ENCODE data around the gene HSPB9. TPM values are rescaled to one million over a fixed set of nuclear protein-coding genes. Genes with fewer than 3 reads are reported as not detected.
A peak's percentile ranks its signal among the peaks of the same experiment; 100 is the strongest.

The HSPB9 gene
- total RNA-seq, 2 donors from 2014 or later: 0.22 TPM; not detected in 1

- Histone ChIP-seq H3K36me3 (ENCODE audit: control insufficient read depth, insufficient read depth, low read length) (no peaks in the 10 kb centered on the region), H3K27ac (ENCODE audit: low read depth, low read length) (no peak overlapping the region), H3K9me3 (ENCODE audit: control insufficient read depth, low read length) (no peaks in the 10 kb centered on the region), H3K4me1 (ENCODE audit: control insufficient read depth, insufficient read depth, low read length) (no peaks in the 10 kb centered on the region), H3K27me3 (ENCODE audit: control insufficient read depth, insufficient read depth, low read length, poor library complexity, severe bottlenecking) (peaks cover 15% of the 10 kb centered on the region), H3K9ac (ENCODE audit: extremely low read depth, low read length, poor library complexity, severe bottlenecking) (no peak overlapping the region), H3K4me3 (ENCODE audit: low read length) (peak overlapping the region; percentile 67)
- Mint-ChIP-seq H3K4me3 (peak overlapping the region; percentile 53), H3K4me1 (no peaks in the 10 kb centered on the region), H3K27ac (no peak overlapping the region), H3K36me3 (ENCODE audit: low read depth) (no peaks in the 10 kb centered on the region), H3K9me3 (no peaks in the 10 kb centered on the region), H3K27me3 (ENCODE audit: insufficient read depth) (peaks cover 22% of the 10 kb centered on the region)
- 63 to 74% methylated on average over 3 to 6 of the region's 6 CpGs for WGBS, 2 experiments (ENCODE audit: insufficient coverage in 1 of 2, insufficient read length in 1 of 2)
- TF ChIP-seq, protein P1, sequence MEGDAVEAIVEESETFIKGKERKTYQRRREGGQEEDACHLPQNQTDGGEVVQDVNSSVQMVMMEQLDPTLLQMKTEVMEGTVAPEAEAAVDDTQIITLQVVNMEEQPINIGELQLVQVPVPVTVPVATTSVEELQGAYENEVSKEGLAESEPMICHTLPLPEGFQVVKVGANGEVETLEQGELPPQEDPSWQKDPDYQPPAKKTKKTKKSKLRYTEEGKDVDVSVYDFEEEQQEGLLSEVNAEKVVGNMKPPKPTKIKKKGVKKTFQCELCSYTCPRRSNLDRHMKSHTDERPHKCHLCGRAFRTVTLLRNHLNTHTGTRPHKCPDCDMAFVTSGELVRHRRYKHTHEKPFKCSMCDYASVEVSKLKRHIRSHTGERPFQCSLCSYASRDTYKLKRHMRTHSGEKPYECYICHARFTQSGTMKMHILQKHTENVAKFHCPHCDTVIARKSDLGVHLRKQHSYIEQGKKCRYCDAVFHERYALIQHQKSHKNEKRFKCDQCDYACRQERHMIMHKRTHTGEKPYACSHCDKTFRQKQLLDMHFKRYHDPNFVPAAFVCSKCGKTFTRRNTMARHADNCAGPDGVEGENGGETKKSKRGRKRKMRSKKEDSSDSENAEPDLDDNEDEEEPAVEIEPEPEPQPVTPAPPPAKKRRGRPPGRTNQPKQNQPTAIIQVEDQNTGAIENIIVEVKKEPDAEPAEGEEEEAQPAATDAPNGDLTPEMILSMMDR (conservative IDR thresholded peaks at IDR 0.05): no peak
- DNase-seq: no peak
Measured at GRCh38 chr17:42107124-42107523, 15.5 kb upstream of the HSPB9 start.

GRCh38 chr17:42107597-42108576, 14.7 kb upstream of the HSPB9 start:
- H3K36me3 Mint-ChIP-seq (ENCODE audit: low read depth): no peaks in the 10 kb centered on the region
- 30 to 54% methylated on average over 27 to 51 of the region's 51 CpGs for WGBS, 2 experiments (ENCODE audit: insufficient coverage in 1 of 2, insufficient read length in 1 of 2)

GRCh38 chr17:42109086-42109485, 13.5 kb upstream of the HSPB9 start:
- Histone ChIP-seq H3K9me3 (ENCODE audit: control insufficient read depth, low read length) (no peaks in the 10 kb centered on the region), H3K4me3 (ENCODE audit: low read length) (no peak overlapping the region), H3K9ac (ENCODE audit: extremely low read depth, low read length, poor library complexity, severe bottlenecking) (no peak overlapping the region), H3K4me1 (ENCODE audit: control insufficient read depth, insufficient read depth, low read length) (no peaks in the 10 kb centered on the region), H3K36me3 (ENCODE audit: control insufficient read depth, insufficient read depth, low read length) (no peaks in the 10 kb centered on the region), H3K27ac (ENCODE audit: low read depth, low read length) (no peak overlapping the region), H3K27me3 (ENCODE audit: control insufficient read depth, insufficient read depth, low read length, poor library complexity, severe bottlenecking) (peaks cover 11% of the 10 kb centered on the region)
- H3K27ac Mint-ChIP-seq: no peak overlapping the region
- TF ChIP-seq, protein P1 (conservative IDR thresholded peaks at IDR 0.05): no peak
- 94 to 100% methylated on average over 3 to 9 of the region's 9 CpGs for WGBS, 2 experiments (ENCODE audit: insufficient coverage in 1 of 2, insufficient read length in 1 of 2)
- no peak overlapping the region for H3K4me3 Mint-ChIP-seq
- no peaks in the 10 kb centered on the region for H3K4me1 Mint-ChIP-seq
- DNase-seq: no peak
- peaks cover 22% of the 10 kb centered on the region for H3K27me3 Mint-ChIP-seq (ENCODE audit: insufficient read depth)
- peaks cover 3% of the 10 kb centered on the region for H3K36me3 Mint-ChIP-seq (ENCODE audit: low read depth)
- no peaks in the 10 kb centered on the region for H3K9me3 Mint-ChIP-seq

More at GRCh38 chr17:42107597-42108576, 14.7 kb upstream of the HSPB9 start:
- peak overlapping the region; percentile 67 for H3K4me3 ChIP-seq (ENCODE audit: low read length)
- no peaks in the 10 kb centered on the region for H3K36me3 ChIP-seq (ENCODE audit: control insufficient read depth, insufficient read depth, low read length)
- Mint-ChIP-seq H3K9me3 (no peaks in the 10 kb centered on the region), H3K27ac (peak overlapping the region; percentile 55), H3K4me1 (no peaks in the 10 kb centered on the region), H3K27me3 (ENCODE audit: insufficient read depth) (peaks cover 22% of the 10 kb centered on the region), H3K4me3 (peak overlapping the region; percentile 53)
- H3K4me1 ChIP-seq (ENCODE audit: control insufficient read depth, insufficient read depth, low read length): no peaks in the 10 kb centered on the region
- H3K27me3 ChIP-seq (ENCODE audit: control insufficient read depth, insufficient read depth, low read length, poor library complexity, severe bottlenecking): peaks cover 11% of the 10 kb centered on the region
- TF ChIP-seq, protein P1 (conservative IDR thresholded peaks at IDR 0.05): no peak
- no peak overlapping the region for H3K9ac ChIP-seq (ENCODE audit: extremely low read depth, low read length, poor library complexity, severe bottlenecking)
- no peaks in the 10 kb centered on the region for H3K9me3 ChIP-seq (ENCODE audit: control insufficient read depth, low read length)
- DNase-seq: peak; percentile 100
- H3K27ac ChIP-seq (ENCODE audit: low read depth, low read length): no peak overlapping the region
